Activated T-cell treated with anti-CD3 and anti-CD28 coated beads, Interleukin-2, amount 50 U/mL, for 48 hours (primary cell): ENCODE measurements around the gene WEE2.
"Not testable (repeated sequence)": the region's sequence is repeated elsewhere in the genome, so short reads cannot be mapped to it uniquely, and the experiment has no call there.

Experiments used
- DNase-seq, 2 experiments: peaks; one replicate each; pipeline ENCODE4 v3.0.0-alpha.2; 2020

Gene WEE2

DNA sequence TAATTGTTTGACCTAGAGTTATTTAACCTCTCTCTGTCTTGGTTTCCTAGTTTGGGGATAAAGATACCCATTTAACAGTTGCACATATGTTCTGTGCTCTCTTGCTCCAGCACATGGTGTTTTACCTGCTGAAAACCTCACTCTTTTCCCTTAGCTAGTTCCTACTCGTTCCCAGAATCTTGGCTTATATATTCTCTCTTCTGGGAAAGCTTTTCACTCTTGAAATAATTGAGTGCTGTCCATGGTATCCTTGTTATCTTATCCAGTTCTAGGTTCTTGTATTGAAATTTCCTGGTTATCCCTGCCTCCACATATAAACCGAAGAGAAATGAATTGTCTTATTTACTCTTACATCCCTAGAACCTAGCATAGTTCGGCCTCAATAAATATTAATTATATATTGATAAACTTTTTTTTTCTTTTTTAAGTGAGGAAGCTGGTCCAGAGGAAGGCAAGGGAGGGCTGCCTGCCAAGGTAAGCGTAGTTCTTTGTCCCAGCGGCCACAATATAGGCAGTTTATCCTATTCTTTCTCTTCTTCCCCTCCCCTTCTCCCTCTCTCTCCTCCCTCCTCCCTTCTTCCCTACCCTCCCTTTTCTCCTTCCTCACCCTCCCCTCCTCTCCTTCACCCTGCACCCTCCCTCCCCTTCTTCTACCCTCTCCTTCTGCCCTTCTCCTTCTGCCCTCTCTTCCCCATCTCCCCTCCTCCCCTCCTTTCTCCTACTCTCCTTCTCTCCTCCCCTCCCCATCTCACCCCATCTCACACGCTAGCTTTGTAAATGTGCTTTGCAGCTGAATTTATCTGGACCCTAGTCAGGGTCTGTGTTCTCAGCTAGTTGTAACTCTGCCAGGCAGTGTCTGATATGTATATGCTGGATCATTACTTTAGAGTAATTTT lies 7.9 kb downstream of the WEE2 start:
- DNase-seq, result no peak

DNA sequence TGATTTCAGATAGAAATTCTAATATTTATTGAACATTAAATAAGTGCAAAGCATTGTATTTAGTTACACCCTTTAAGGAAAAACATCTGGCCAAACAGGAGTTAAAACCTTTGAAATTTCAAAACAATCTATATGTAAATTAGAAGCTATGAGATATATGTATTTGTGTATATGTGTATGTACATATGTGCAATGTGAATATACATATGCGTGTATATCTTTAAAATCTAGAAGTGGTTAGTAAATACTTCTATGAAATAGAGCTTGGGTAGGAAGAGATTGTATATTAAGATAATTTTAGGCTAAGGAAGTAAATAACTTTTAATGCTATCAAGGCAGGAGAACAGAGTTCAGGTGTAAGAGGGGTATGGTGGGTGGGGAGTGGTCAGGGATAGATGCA lies 9.3 kb downstream of the WEE2 start:
- no peak for DNase-seq

DNA sequence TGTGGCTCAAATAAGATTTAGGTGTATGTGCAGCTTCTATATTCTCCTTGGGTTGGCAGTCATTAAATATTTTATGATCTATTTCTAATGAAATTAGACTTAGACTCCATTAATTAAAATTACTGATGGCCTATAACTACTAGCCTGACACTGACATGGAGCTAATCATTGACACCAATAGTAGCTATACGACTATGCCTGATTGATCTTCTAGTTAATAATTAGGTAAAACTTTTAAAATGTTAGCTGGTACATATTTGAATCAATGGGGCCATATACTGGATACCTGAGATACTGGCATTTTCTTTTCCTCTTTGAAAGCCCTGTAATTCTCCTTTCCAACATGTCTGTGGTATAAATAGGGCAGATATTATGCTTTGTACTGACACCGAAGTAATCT lies 14.4 kb downstream of the WEE2 start:
- no peak for DNase-seq

DNA sequence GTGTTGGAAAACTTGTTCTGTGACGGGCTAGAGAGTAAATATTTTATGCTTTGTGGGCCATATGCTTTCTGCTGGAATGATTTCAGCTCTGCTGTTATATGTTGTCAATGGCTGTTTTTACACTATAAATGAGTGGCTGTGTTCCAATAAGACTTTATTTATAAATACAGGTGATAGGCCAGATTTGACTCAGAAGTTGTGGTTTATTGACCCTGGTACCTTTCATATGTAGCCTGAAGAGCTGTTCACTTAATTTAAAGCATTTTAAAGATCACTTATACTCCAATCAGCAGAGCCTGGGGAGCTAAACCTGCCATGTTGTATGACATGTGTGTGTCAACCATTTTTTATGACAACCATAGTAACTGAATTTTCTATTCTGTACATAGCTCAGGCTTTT lies 20.9 kb downstream of the WEE2 start:
- DNase-seq, result no peak

DNA sequence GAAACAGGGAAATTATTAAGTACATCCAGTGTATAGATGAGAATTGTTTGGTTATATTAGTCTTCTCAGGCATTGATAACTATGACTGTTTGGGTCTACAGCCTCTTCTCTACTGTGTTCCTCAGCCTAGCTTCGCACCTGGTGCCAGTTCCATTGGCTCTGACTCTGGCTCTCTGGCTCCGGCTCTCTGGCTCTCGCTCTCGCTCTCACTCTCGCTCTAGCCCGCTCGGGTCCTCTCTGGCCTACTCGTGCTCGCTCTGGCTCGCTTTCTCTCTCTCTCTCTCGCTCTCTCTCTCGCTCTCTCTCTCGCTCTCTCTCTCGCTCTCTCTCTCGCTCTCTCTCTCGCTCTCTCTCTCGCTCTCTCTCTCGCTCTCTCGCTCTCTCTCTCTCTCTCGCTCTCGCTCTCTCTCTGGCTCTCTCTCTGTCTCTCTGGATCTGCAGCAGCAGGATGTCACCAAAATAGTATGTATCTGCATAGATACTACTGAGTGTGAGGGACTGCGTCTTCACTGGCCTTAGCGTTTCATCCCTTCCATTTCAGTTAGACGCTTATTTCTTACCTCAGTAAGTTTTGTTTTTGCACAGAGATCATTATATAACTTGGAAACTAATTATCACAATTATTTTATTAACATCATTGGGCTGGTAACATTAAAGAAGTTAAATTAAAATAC lies 23.5 kb downstream of the WEE2 start:
- DNase-seq, result no peak

DNA sequence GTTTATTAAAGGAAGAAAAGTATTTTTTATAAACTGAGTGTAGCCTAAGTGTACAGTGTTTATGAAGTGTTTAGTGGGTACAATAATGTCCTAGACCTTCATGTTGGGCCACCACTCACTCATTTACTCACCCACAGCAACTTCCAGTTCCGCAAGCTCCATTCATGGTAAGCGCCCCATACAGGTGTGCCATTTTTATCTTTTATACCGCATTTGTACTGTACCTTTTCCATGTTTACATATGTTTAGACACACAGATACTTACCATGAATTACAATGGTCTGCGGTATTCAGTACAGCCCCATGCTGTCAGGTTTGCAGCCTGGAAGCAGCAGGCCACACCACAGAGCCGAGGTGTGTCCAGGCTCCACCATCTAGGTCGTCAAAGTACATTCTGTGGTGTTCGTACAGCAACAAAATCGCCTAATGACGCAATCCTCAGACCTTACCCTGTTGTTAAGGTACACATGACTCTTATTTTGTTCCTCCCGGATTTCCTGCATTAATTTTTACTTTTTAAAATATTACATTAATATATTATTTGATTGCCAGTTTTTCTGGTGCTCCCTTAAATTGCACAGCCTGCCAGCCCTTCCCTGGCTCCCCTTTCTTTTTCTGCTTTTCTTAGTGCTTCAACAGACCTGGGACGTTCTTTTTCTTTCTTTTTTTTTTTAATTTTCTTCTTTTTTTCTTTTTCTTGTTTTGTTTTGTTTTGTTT lies 29.1 kb downstream of the WEE2 start:
- peak; percentile 34 to 36 for DNase-seq

DNA sequence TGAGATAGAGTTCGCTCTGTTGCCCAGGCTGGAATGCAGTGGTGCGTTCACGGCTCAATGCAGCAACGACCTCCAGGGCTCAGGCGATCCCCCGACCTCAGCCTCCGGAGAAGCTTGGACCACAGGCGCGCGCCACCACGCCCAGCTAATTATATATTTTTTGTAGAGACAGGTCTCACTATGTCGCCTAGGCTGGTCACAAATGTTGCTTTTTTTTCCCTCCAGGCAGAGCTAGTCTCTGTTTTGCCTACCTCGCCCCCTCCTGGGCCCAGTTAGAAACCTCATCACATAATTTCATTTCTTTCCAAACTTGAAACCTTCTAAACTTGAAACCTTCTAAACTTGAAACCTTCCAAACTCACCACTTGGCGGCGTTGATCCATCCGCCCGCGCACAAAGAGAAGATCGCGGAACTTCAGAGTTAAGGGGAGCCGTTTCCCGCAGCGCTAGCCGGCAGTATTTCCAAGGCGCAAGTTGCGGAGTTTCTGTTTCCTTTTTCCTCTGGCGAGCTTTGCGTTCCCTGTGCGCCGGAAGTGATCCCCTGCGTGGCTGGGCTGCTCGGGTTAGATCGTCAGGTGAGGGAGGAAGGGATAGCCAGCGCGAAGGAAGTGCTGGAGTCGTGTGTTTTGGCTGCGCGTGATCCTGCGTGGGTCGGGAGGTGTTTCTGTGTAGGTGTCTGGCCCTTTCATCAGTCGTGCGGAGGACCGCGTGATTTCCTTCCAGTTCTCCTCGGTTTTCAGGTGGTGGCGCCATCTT lies 29.9 kb downstream of the WEE2 start, which contains the start of gene SSBP1:
Gene SSBP1, plus strand, starts transcription at position 523 of the 756 bp plus-strand sequence. CDS start 809 bp downstream, outside the sequence.
- peak; percentile 94 for DNase-seq

DNA sequence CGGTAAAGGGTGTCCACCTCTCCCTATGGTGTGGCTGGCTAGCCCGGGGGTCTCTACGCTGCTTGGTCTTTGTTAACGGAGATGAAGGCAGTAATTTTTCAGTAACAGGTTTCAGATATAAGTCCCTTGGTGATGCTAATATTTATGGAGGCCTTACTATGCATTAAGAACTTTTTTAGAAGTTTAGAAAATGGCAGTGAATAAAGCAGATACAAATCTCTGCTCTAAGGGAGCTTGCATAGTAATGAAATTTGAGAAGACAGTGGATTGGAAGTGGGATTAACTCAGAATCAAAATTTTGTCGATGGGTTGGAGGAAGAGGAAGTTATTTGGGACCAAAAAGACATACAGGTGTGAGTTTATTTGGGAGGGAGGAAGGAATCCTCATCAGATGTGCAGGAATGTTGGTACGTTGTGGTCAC lies 30.4 kb downstream of the WEE2 start:
- no peak for DNase-seq

DNA sequence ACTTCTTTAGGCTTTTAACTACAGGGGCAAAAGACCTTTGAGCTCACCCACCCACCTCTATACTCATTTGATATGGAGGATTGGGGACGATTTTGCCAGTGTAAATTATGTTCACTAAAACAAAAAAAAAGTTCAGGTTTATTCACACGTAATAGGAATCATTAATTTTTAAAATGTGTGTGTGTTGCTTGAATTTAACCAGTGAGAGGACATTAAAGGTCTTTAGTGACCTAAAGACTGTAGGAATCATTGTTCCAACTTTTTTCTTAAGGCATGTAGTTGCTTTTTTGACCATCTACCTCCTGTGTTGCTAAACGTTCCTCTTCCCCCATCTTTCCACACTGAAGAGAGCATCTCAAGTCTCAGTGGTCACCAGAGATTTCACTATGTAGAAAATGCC lies 31.1 kb downstream of the WEE2 start:
- no peak for DNase-seq

DNA sequence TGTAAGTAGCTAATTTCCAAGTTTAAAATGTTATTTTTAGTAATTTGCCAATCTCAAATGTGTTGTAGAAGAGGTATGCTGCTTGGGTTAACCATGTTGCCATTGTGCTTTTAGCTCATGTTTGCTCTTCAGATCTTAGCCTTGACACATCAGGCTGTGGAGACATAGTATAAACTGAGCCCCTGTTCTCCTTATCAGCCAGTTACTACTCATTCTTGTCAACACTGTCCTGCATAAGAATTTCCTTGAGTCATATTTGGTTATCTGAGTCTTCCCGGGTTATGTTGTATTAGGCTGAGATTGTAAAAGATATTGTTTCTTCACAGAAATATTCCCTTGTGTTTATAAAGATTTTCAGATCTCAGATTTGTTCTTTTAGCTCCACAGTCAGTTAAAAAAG lies 34.1 kb downstream of the WEE2 start:
- DNase-seq, result no peak

DNA sequence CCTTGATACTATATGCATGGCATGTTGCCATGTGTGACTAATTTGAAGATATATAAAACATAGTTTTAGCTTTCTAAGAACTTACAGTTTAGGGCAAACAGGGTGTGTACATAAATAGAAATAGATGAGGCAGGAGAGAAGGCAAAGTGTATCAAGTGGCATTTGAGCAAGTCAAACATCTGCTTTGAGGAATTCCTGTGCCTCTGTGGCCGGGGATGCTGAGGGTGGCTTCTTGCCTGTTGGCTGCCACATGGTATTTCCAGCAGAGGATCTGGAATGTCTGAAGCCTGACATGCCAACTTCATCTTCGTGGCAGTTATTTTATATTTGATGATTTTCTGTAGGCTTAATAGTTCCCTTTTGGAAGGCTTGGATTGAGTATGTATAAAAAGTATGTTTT lies 36.0 kb downstream of the WEE2 start:
- DNase-seq, result no peak

DNA sequence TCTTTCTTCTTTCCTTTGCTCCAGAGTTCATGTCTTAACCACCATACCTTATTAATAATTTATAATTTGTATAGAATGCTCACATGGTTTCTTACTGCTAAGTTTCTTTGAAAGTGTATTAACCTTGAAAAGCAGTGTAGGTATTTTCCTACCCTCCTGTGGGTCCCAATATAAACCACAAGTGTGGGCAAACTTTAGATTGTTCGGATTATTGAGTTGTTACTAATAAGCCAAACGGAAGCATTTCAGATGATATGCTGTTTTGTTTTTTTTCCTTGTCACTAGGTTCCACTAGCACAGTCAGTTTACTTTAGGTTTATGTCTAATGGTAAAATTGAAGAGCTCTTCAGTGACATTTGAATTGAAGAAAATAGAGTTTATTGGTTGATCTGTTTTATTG lies 40.2 kb downstream of the WEE2 start:
- DNase-seq, result no peak

DNA sequence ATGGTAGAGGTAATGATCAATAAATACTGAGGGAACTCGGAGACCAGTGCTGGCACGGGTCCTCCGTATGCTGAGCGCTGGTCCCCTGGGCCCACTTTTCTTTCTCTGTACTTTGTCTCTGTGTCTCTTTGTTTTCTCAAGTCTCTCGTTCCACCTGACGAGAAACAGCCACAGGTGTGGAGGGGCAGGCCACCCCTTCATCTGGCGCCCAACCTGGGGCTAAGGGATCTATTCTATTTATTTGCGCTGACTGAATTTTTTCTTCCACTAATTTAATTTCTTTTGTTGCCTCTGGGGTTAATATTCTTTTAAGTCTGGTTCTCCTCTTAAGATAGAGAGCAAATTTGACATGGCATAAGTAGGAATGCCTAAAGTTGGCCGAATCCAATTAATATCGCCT lies 43.8 kb downstream of the WEE2 start:
- DNase-seq, result not testable (repeated sequence)

DNA sequence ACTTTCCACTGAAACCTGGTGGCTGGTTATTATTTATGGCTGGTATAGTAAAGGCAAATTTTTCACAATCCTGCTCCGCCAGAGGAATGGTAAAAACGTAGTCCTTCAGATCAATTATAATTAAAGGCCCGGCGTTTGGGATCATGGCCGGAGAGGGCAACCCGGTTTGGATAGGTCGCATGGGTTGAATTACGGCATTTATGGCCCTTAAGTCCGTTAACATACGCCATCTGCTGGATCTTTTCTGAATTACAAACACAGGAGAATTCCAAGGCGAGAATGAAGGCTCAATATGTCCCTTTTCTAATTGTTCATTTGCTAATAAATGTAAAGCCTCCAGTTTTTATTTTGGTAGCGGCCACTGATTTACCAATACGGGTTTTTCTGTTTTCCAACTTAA lies 44.5 kb downstream of the WEE2 start:
- DNase-seq, result no peak

DNA sequence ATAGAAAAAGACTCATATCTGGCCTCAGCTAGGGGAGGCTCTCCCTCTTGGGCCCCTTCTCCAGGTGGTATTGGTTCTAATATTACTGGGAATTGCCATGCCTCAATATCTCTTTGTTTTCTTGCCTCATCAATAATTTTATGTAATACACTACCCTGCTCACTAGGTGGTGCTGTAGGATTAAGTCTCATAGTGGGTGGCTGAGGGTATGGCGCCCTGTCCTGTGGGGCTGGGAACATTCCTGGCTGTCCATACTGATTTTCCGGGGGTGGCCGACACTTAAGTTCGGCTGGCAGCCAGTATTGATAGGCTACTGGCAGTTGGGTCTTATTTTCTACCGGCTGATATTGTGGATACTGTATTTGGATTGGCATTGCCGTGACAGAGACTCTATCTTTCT lies 46.8 kb downstream of the WEE2 start:
- DNase-seq, result peak in 1 of 2 experiments; percentile 24

DNA sequence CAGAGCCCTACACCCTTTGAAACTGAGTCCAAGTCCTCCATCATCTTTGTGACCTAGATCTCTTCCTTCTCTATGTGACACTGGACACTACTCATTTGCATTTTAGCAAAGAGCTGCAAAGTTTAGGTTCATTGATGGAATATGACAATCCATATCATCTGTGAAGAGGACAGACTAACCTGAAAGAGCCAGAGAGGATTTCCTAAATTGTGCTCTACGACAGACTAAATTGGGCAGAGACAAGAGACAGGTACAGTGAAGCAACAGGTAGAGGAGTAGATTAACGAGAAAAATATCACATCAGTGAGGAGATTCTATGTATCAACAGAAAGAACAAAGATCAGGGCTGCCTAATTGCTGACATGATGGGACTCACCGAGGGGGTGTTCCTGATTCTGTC lies 55.6 kb downstream of the WEE2 start, which contains the start of gene TAS2R3:
Gene TAS2R3, plus strand, starts transcription at position 301 of the 400 bp plus-strand sequence. Its CDS starts 62 bp downstream, at position 363.
- DNase-seq, result no peak

DNA sequence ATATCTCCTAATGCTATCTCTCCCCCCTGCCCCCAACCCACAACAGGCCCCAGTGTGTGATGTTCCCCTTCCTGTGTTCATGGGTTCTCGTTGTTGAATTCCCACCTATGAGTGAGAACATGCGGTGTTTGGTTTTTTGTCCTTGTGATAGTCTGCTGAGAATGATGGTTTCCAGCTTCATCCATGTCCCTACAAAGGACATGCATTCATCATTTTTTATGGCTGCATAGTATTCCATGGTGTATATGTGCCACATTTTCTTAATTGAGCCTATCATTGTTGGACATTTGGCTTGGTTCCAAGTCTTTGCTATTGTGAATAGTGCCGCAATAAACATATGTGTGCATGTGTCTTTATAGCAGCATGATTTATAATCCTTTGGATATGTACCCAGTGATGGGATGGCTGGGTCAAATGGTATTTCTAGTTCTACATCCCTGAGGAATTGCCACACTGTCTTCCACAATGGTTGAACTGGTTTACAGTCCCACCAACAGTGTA lies 62.0 kb downstream of the WEE2 start:
- DNase-seq, result not testable (repeated sequence)

DNA sequence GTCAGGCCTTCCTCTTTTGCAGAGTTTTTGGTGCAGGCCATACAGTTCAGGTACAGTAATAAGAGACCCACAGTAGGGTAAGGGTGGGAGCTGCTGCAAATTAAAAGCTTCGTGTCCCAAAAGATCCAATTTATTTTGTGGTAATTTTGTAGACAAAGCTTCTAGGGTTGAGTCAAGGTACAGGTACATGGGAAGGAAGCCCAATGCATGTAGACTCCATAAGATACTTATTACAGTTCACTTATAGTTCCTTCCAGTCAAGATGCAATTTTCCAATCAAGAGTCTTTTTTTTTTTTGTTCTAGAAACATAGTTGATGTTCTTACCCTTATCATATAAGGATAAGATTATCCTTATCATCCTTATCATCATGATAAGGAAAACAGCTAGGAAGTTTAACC lies 68.2 kb downstream of the WEE2 start, which contains the start of gene TAS2R4:
Gene TAS2R4, plus strand, starts transcription at position 301 of the 400 bp plus-strand sequence. CDS start 1,815 bp downstream, outside the sequence.
- DNase-seq, result no peak
